CD4-positive, alpha-beta T cell (primary cell): ENCODE measurements around the gene OPCML. TPM values are rescaled to one million over a fixed set of nuclear protein-coding genes. Genes with fewer than 3 reads are reported as not detected.

Experiments
- ATAC-seq: fragments of 200-7000 bp; cut with Tn5 transposase; one replicate; pipeline ENCODE4 v1.10.0; 2022; ENCODE audit warnings: mild to moderate bottlenecking; ENCODE audit not compliant: poor library complexity
- CTCF ChIA-PET: fragments of 350-600 bp; sonication (Branson Sonifier 250); formaldehyde crosslinking; loops from one replicate; lab custom pipeline; 2021; ENCODE audit warnings: antibody characterized with exemption, inconsistent platforms; lab: Charles Lee
- POLR2A ChIA-PET: fragments of 350-600 bp; sonication (Branson Sonifier 250); formaldehyde crosslinking; loops from one replicate; lab custom pipeline; 2021; ENCODE audit warnings: antibody characterized with exemption, inconsistent platforms; lab: Charles Lee
- DNase-seq, 14 experiments: peaks; one replicate each; pipeline ENCODE4 v3.0.0-alpha.2; 2013 to 2020; ENCODE audit warnings: mixed read lengths in 2 of 14
- H3K27ac ChIP-seq, 2 donors: one replicate each; pipeline versions ENCODE4 v1.5.1 to v1.7.0; 2013; ENCODE audit warnings: low read length in 2 of 2, low read depth in 1 of 2, mild to moderate bottlenecking in 1 of 2
- H3K27me3 ChIP-seq, 2 experiments: 1 replicate in 1 of 2; 2 replicates in 1 of 2; pipeline versions ENCODE4 v1.6.1 to v1.7.0; 2013; ENCODE audit warnings: low read length in 2 of 2, control low read depth in 1 of 2, mild to moderate bottlenecking in 1 of 2, moderate library complexity in 1 of 2; ENCODE audit not compliant: insufficient read depth in 2 of 2, control insufficient read depth in 1 of 2
- H3K36me3 ChIP-seq: one replicate; pipeline ENCODE4 v1.6.1; 2013; ENCODE audit warnings: low read length, control low read depth; ENCODE audit not compliant: insufficient read depth
- H3K4me1 ChIP-seq: one replicate; pipeline ENCODE4 v1.6.1; 2013; ENCODE audit warnings: low read length, control low read depth; ENCODE audit not compliant: insufficient read depth
- H3K4me3 ChIP-seq: one replicate; pipeline ENCODE4 v1.5.1; 2013; ENCODE audit warnings: mild to moderate bottlenecking, low read length, moderate library complexity
- H3K9me3 ChIP-seq, 2 experiments: 1 replicate in 1 of 2; 2 replicates in 1 of 2; pipeline versions ENCODE4 v1.6.1 to v1.7.0; 2013; ENCODE audit warnings: low read length in 2 of 2, mild to moderate bottlenecking in 2 of 2, control low read depth in 1 of 2, moderate library complexity in 1 of 2; ENCODE audit not compliant: control insufficient read depth in 1 of 2, insufficient read depth in 1 of 2
- H3K27ac Mint-ChIP-seq: one replicate; pipeline ENCODE4 v1.8.0; 2020; ENCODE audit warnings: mixed read lengths
- H3K27me3 Mint-ChIP-seq: one replicate; pipeline ENCODE4 v1.8.0; 2021; ENCODE audit warnings: mixed read lengths
- H3K36me3 Mint-ChIP-seq: one replicate; pipeline ENCODE4 v1.8.0; 2021; ENCODE audit warnings: low read depth, mixed read lengths
- H3K4me1 Mint-ChIP-seq: one replicate; pipeline ENCODE4 v1.8.0; 2021; ENCODE audit warnings: low read depth, mixed read lengths
- H3K4me3 Mint-ChIP-seq: one replicate; pipeline ENCODE4 v1.8.0; 2020; ENCODE audit warnings: mild to moderate bottlenecking, mixed read lengths
- H3K9me3 Mint-ChIP-seq: one replicate; pipeline ENCODE4 v1.8.0; 2020; ENCODE audit warnings: mixed read lengths
- intact Hi-C, 2 experiments: fragments of 100-400 bp; cut with DNase I in 1 of 2; cut with micrococcal nuclease in 1 of 2; formaldehyde crosslinking; loops; one replicate each; pipeline versions ENCODE4 v1.15.1 to v1.9.0; 2023 to 2025; cut with DNase I, micrococcal nuclease
- total RNA-seq, 174 experiments: library from RNA in 2 of 174; stranded (reverse) in 2 of 174; gene quantifications; one replicate each; pipeline ENCODE4 v1.2.3 and lab custom pipeline; 2021 to 2026
- TF ChIP-seq, protein P1 (sequence below): fragments of 200-600 bp; IDR thresholded peaks from one replicate; pipeline ENCODE4 v1.8.0; 2022; ENCODE audit warnings: antibody characterized with exemption, mild to moderate bottlenecking

Gene OPCML
- total RNA-seq, 2 experiments from 2014 or later, result not detected

DNA sequence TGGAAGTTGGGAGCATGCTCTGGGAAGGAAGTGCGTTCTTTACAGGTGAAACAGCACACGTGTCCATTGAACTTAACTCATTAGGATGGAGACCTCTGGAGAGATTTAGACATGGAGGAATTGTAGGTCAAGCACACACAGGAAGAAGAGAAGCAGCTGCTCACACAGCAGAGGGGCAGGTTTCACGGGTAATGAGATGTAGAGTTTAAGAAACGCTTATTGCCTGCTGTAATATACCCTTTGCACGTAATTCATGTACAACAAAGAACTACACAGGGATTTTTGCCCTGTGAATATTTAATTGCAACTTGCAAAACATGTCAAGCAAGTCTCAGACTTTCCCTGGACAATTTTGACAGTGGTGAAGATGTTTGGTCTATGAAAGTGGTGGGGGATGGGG is 508.0 kb downstream of the OPCML start:
- H3K27ac Mint-ChIP-seq, result no peak overlapping the region
- H3K36me3 Mint-ChIP-seq, result no peaks in the 10 kb centered on the region
- peaks cover 0 to 10% of the 10 kb centered on the region in 2 experiments for H3K9me3 ChIP-seq
- H3K27me3 Mint-ChIP-seq, result peaks cover 5% of the 10 kb centered on the region
- H3K4me3 Mint-ChIP-seq, result no peak overlapping the region
- intact Hi-C loops, result no loop called here
- CTCF ChIA-PET, result no interaction called here
- no peaks in the 10 kb centered on the region for H3K4me1 ChIP-seq
- no peaks in the 10 kb centered on the region for H3K4me1 Mint-ChIP-seq
- DNase-seq (no peak), ATAC-seq (no peak)
- no peaks in the 10 kb centered on the region for H3K36me3 ChIP-seq
- H3K4me3 ChIP-seq, result no peak overlapping the region
- H3K9me3 Mint-ChIP-seq, result no peaks in the 10 kb centered on the region
- H3K27me3 ChIP-seq, result no peaks in the 10 kb centered on the region
- TF ChIP-seq, protein P1, sequence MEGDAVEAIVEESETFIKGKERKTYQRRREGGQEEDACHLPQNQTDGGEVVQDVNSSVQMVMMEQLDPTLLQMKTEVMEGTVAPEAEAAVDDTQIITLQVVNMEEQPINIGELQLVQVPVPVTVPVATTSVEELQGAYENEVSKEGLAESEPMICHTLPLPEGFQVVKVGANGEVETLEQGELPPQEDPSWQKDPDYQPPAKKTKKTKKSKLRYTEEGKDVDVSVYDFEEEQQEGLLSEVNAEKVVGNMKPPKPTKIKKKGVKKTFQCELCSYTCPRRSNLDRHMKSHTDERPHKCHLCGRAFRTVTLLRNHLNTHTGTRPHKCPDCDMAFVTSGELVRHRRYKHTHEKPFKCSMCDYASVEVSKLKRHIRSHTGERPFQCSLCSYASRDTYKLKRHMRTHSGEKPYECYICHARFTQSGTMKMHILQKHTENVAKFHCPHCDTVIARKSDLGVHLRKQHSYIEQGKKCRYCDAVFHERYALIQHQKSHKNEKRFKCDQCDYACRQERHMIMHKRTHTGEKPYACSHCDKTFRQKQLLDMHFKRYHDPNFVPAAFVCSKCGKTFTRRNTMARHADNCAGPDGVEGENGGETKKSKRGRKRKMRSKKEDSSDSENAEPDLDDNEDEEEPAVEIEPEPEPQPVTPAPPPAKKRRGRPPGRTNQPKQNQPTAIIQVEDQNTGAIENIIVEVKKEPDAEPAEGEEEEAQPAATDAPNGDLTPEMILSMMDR, result no peak
- no peak overlapping the region for H3K27ac ChIP-seq
- POLR2A ChIA-PET, result no interaction called here

DNA sequence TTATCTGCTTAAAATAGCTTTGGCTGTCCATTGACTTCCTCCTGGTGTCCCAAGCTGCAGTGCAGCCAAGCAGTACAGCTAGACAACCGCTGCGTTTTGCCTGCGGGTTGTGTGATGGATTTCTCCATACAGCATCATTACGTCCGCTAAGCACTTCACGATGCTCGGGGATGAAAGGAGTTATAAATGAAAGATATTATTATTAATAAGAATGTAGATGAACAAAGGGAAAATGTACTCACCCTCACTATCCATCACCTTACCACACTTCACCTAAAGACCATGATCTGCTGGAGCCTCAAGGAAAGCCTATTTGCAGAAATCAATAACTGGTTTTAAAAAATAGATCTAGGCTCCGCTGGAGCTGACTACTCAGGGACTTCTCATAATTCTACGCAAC is 509.1 kb downstream of the OPCML start:
- H3K4me1 Mint-ChIP-seq, result no peaks in the 10 kb centered on the region
- no peak for ATAC-seq
- intact Hi-C loops, result no loop called here

DNA sequence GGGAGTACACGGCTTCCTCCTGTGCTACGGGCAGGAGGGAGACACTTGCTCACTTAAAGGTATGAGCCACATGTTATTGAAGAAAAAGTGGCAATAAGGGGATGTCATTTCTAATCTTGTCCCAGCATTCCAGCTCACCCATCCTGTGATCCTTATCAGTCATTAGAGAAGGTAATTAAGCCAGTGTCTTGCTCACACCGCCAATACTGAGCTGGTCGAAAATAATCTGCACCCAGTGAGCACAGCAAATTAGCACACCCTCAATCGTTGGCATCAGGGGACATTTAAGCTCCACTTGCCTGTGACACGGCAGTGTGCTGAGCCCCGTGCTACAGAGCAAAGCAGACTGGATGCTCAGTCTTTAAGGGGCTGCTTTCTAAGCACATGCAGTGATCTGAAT is 510.7 kb downstream of the OPCML start:
- Histone ChIP-seq H3K27ac (no peak overlapping the region), H3K4me1 (no peaks in the 10 kb centered on the region), H3K36me3 (no peaks in the 10 kb centered on the region), H3K27me3 (no peaks in the 10 kb centered on the region), H3K4me3 (no peak overlapping the region), H3K9me3 (peaks cover 0 to 6% of the 10 kb centered on the region in 2 experiments)
- Mint-ChIP-seq H3K4me1 (no peaks in the 10 kb centered on the region), H3K4me3 (no peak overlapping the region), H3K9me3 (no peaks in the 10 kb centered on the region), H3K36me3 (no peaks in the 10 kb centered on the region), H3K27ac (no peak overlapping the region), H3K27me3 (peaks cover 5% of the 10 kb centered on the region)
- TF ChIP-seq, protein P1, result no peak
- ChIA-PET CTCF (no interaction called here), POLR2A (no interaction called here)
- DNase-seq (no peak), ATAC-seq (no peak)
- intact Hi-C loops, result no loop called here

More for the DNA sequence above, 509.1 kb downstream of the OPCML start:
- no peak for DNase-seq
- no peak overlapping the region for H3K4me3 Mint-ChIP-seq
- TF ChIP-seq, protein P1, result no peak
- H3K27ac ChIP-seq, result no peak overlapping the region
- H3K27ac Mint-ChIP-seq, result no peak overlapping the region
- H3K4me1 ChIP-seq, result no peaks in the 10 kb centered on the region
- POLR2A ChIA-PET, result no interaction called here
- CTCF ChIA-PET, result no interaction called here
- no peaks in the 10 kb centered on the region for H3K36me3 ChIP-seq
- peaks cover 5% of the 10 kb centered on the region for H3K27me3 Mint-ChIP-seq
- H3K27me3 ChIP-seq, result no peaks in the 10 kb centered on the region
- no peaks in the 10 kb centered on the region for H3K36me3 Mint-ChIP-seq
- peaks cover 0 to 10% of the 10 kb centered on the region in 2 experiments for H3K9me3 ChIP-seq
- no peaks in the 10 kb centered on the region for H3K9me3 Mint-ChIP-seq
- H3K4me3 ChIP-seq, result no peak overlapping the region
